ENCODE data around the gene TTC22. TPM values are rescaled to one million over a fixed set of nuclear protein-coding genes. Genes with fewer than 3 reads are reported as not detected.
"Not testable (repeated sequence)": the region's sequence is repeated elsewhere in the genome, so short reads cannot be mapped to it uniquely, and the experiment has no call there.

Gene TTC22
- total RNA-seq, 4 donors from 2014 or later, result under 0.01 to 0.17 (median 0.09) TPM

- Histone ChIP-seq H3K27me3 (peaks cover 0 to 41% (median 7%) of the 10 kb centered on the region in 4 donors), H3K36me3 (no peaks in the 10 kb centered on the region), H3K4me1 (peaks cover 4 to 8% (median 6%) of the 10 kb centered on the region in 4 donors), H3K4me3 (no peak overlapping the region), H3K27ac (replicated peaks in 1 of 4) (no peak overlapping the region), H3K9me3 (no peaks in the 10 kb centered on the region)
- 62% methylated on average over 3 of the region's 4 CpGs for WGBS
- no peak for DNase-seq (ENCODE audit: extremely low spot score)
- TF ChIP-seq POLR2A (IDR thresholded peaks at IDR 0.05; ENCODE audit: low read depth) (no peak), EP300 (IDR thresholded peaks at IDR 0.05) (no peak), POLR2AphosphoS5 (IDR thresholded peaks at IDR 0.05) (no peak), CTCF (IDR thresholded peaks at IDR 0.05) (no peak)
- intact Hi-C loops (cut with DNase I), result no loop called here
Measured at GRCh38 chr1:54777431-54777830, 23.7 kb downstream of the TTC22 start.

- intact Hi-C loops (cut with DNase I), result no loop called here
- no peaks in the 10 kb centered on the region for H3K36me3 ChIP-seq
- H3K4me3 ChIP-seq, result no peak overlapping the region
- H3K4me1 ChIP-seq, result peaks cover 4 to 8% (median 6%) of the 10 kb centered on the region in 4 donors
- DNase-seq (ENCODE audit: extremely low spot score), result no peak
- 78% methylated on average over 2 of the region's 4 CpGs for WGBS
- peaks cover 0 to 36% (median 7%) of the 10 kb centered on the region in 4 donors for H3K27me3 ChIP-seq
- H3K27ac ChIP-seq (replicated peaks in 1 of 4), result no peak overlapping the region
- H3K9me3 ChIP-seq, result no peaks in the 10 kb centered on the region
- TF ChIP-seq POLR2A (IDR thresholded peaks at IDR 0.05; ENCODE audit: low read depth) (no peak), EP300 (IDR thresholded peaks at IDR 0.05) (no peak), POLR2AphosphoS5 (IDR thresholded peaks at IDR 0.05) (no peak), CTCF (IDR thresholded peaks at IDR 0.05) (no peak)
Measured at GRCh38 chr1:54777011-54777410, 24.1 kb downstream of the TTC22 start.

- 76% methylated on average over 16 of the region's 16 CpGs for WGBS
- H3K4me1 ChIP-seq; H3K9me3 ChIP-seq; DNase-seq (ENCODE audit: extremely low spot score); H3K4me3 ChIP-seq; H3K27ac ChIP-seq (replicated peaks in 1 of 4); intact Hi-C loops (cut with DNase I); H3K36me3 ChIP-seq: not testable (repeated sequence)
- H3K27me3 ChIP-seq, result peaks cover 0 to 28% (median 2%) of the 10 kb centered on the region in 4 donors
Measured at GRCh38 chr1:54775828-54776721, 25.0 kb downstream of the TTC22 start.

- no peak overlapping the region for H3K27ac ChIP-seq (replicated peaks in 1 of 4)
- TF ChIP-seq EP300 (IDR thresholded peaks at IDR 0.05), result no peak
- no peak for TF ChIP-seq CTCF (IDR thresholded peaks at IDR 0.05)
- TF ChIP-seq POLR2A (IDR thresholded peaks at IDR 0.05; ENCODE audit: low read depth), result no peak
- TF ChIP-seq POLR2AphosphoS5 (IDR thresholded peaks at IDR 0.05), result no peak
- H3K36me3 ChIP-seq, result no peaks in the 10 kb centered on the region
- no peak for DNase-seq (ENCODE audit: extremely low spot score)
- H3K9me3 ChIP-seq, result no peaks in the 10 kb centered on the region
- no peak overlapping the region for H3K4me3 ChIP-seq
- 61% methylated on average over 15 of the region's 15 CpGs for WGBS
- H3K27me3 ChIP-seq, result peaks cover 0 to 17% (median 0%) of the 10 kb centered on the region in 4 donors
- intact Hi-C loops (cut with DNase I), result no loop called here
- H3K4me1 ChIP-seq, result no peaks in the 10 kb centered on the region
Measured at GRCh38 chr1:54774820-54775498, 26.2 kb downstream of the TTC22 start.

GRCh38 chr1:54772951-54773350, 28.2 kb downstream of the TTC22 start:
- H3K4me1 ChIP-seq, result no peaks in the 10 kb centered on the region
- no peaks in the 10 kb centered on the region for H3K36me3 ChIP-seq
- 91% methylated on average over 2 of the region's 2 CpGs for WGBS
- H3K27ac ChIP-seq (replicated peaks in 1 of 4), result no peak overlapping the region
- H3K27me3 ChIP-seq, result peaks cover 0 to 6% (median 0%) of the 10 kb centered on the region in 4 donors
- no peak for DNase-seq (ENCODE audit: extremely low spot score)
- no peaks in the 10 kb centered on the region for H3K9me3 ChIP-seq
- intact Hi-C loops (cut with DNase I), result no loop called here
- TF ChIP-seq POLR2A (IDR thresholded peaks at IDR 0.05; ENCODE audit: low read depth), result no peak
- no peak for TF ChIP-seq CTCF (IDR thresholded peaks at IDR 0.05)
- no peak for TF ChIP-seq EP300 (IDR thresholded peaks at IDR 0.05)
- TF ChIP-seq POLR2AphosphoS5 (IDR thresholded peaks at IDR 0.05), result no peak
- no peak overlapping the region for H3K4me3 ChIP-seq

Measured in esophagus muscularis mucosa (tissue), 4 donors.